HepG2 (cell line): ENCODE results near the gene PLEKHB1. TPM values are rescaled to one million over a fixed set of nuclear protein-coding genes. Genes with fewer than 3 reads are reported as not detected.

Experiments
- ARHGAP35 ChIP-seq: sonication (generic); formaldehyde crosslinking; IDR thresholded peaks from 2 replicates; pipeline ENCODE4 v1.9.0; 2022; ENCODE audit warnings: mild to moderate bottlenecking, inconsistent platforms, moderate library complexity, missing genetic modification reagents, borderline replicate concordance
- ARNT ChIP-seq: fragments of 450-650 bp; IDR thresholded peaks from 2 replicates; pipeline ENCODE4 v1.6.1; 2017
- DDIT3 ChIP-seq: sonication (generic); formaldehyde crosslinking; IDR thresholded peaks from 2 replicates; pipeline ENCODE4 v1.4.0; 2020; ENCODE audit warnings: mild to moderate bottlenecking, missing genetic modification reagents
- JUNB ChIP-seq: sonication (generic); formaldehyde crosslinking; IDR thresholded peaks from 2 replicates; pipeline ENCODE4 v1.8.0; 2022; ENCODE audit warnings: missing genetic modification reagents, mild to moderate bottlenecking, borderline replicate concordance
- KAT8 ChIP-seq: IDR thresholded peaks from 2 replicates; pipeline ENCODE4 v1.6.1; 2016; ENCODE audit warnings: missing genetic modification reagents, missing compliant biosample characterization
- MAFK ChIP-seq, 2 experiments: IDR thresholded peaks in 1 of 2; conservative IDR thresholded peaks in 1 of 2; 2 replicates each; pipeline ENCODE4 v1.6.1; 2011; ENCODE audit warnings: improper control_type of control experiment in 2 of 2, low read length in 2 of 2
- NAIF1 ChIP-seq: sonication (generic); formaldehyde crosslinking; IDR thresholded peaks from 2 replicates; pipeline ENCODE4 v1.5.0; 2020; ENCODE audit warnings: mild to moderate bottlenecking, missing genetic modification reagents, borderline replicate concordance
- REXO4 ChIP-seq: sonication (generic); formaldehyde crosslinking; IDR thresholded peaks from 2 replicates; pipeline ENCODE4 v1.8.0; 2022; ENCODE audit warnings: missing genetic modification reagents, mild to moderate bottlenecking, borderline replicate concordance
- RNF2 ChIP-seq: fragments of 450-650 bp; conservative IDR thresholded peaks from 2 replicates; pipeline ENCODE4 v1.6.1; 2016; ENCODE audit warnings: low read depth
- SALL2 ChIP-seq: sonication (generic); formaldehyde crosslinking; IDR thresholded peaks from 2 replicates; pipeline ENCODE4 v1.8.1; 2023; ENCODE audit warnings: mild to moderate bottlenecking, missing genetic modification reagents, inconsistent platforms
- SMAD3 ChIP-seq: sonication (generic); formaldehyde crosslinking; IDR thresholded peaks from 2 replicates; pipeline ENCODE4 v1.4.0; 2020; ENCODE audit warnings: missing genetic modification reagents
- SMAD9 ChIP-seq: sonication (generic); formaldehyde crosslinking; IDR thresholded peaks from 2 replicates; pipeline ENCODE4 v1.5.1; 2020; ENCODE audit warnings: mild to moderate bottlenecking, missing genetic modification reagents
- SOX6 ChIP-seq, 2 experiments: fragments of 450-650 bp in 1 of 2; sonication (generic) in 1 of 2; formaldehyde crosslinking in 1 of 2; IDR thresholded peaks; 2 replicates each; pipeline versions ENCODE4 v1.4.0 to v1.6.1; 2017 to 2020; ENCODE audit warnings: antibody characterized with exemption in 1 of 2, mild to moderate bottlenecking in 1 of 2, missing genetic modification reagents in 1 of 2
- TARDBP ChIP-seq: sonication (generic); formaldehyde crosslinking; IDR thresholded peaks from 2 replicates; pipeline ENCODE4 v1.8.0; 2022; ENCODE audit warnings: mild to moderate bottlenecking, missing genetic modification reagents
- TCF7 ChIP-seq: sonication (generic); IDR thresholded peaks from 2 replicates; pipeline ENCODE4 v1.6.1; 2016; ENCODE audit warnings: antibody characterized with exemption, low read depth
- TGIF2 ChIP-seq: IDR thresholded peaks from 2 replicates; pipeline ENCODE4 v1.6.1; 2016; ENCODE audit warnings: control low read depth, missing compliant biosample characterization
- YEATS2 ChIP-seq: sonication (generic); formaldehyde crosslinking; IDR thresholded peaks from 2 replicates; pipeline ENCODE4 v1.4.0; 2020; ENCODE audit warnings: missing genetic modification reagents, borderline replicate concordance
- ZMAT3 ChIP-seq: sonication (generic); formaldehyde crosslinking; conservative IDR thresholded peaks from 2 replicates; pipeline ENCODE4 v1.7.0; 2021; ENCODE audit warnings: missing genetic modification reagents
- ZNF101 ChIP-seq: sonication (generic); formaldehyde crosslinking; IDR thresholded peaks from 2 replicates; pipeline ENCODE4 v1.4.0; 2020; ENCODE audit warnings: mild to moderate bottlenecking, low read depth, missing genetic modification reagents, borderline replicate concordance
- ZNF329 ChIP-seq: sonication (generic); formaldehyde crosslinking; IDR thresholded peaks from 2 replicates; pipeline ENCODE4 v1.9.0; 2021; ENCODE audit warnings: low read depth, mild to moderate bottlenecking, missing genetic modification reagents
- ZNF547 ChIP-seq: sonication (generic); formaldehyde crosslinking; IDR thresholded peaks from 2 replicates; pipeline ENCODE4 v1.5.1; 2020; ENCODE audit warnings: mild to moderate bottlenecking, missing genetic modification reagents
- ZNF562 ChIP-seq: sonication (generic); formaldehyde crosslinking; IDR thresholded peaks from 2 replicates; pipeline ENCODE4 v1.8.0; 2022; ENCODE audit warnings: missing genetic modification reagents, borderline replicate concordance
- ZNF687 ChIP-seq: sonication (generic); formaldehyde crosslinking; IDR thresholded peaks from 2 replicates; pipeline ENCODE4 v1.5.1; 2020; ENCODE audit warnings: mild to moderate bottlenecking, missing genetic modification reagents, moderate library complexity
- ZNF749 ChIP-seq: sonication (generic); formaldehyde crosslinking; IDR thresholded peaks from 2 replicates; pipeline ENCODE4 v1.8.0; 2022; ENCODE audit warnings: mild to moderate bottlenecking, missing genetic modification reagents, moderate library complexity, borderline replicate concordance
- polyA plus RNA-seq, 8 experiments: library from polyadenylated mRNA; depleted of rRNA in 3 of 8; stranded (reverse) in 7 of 8; unstranded in 1 of 8; fragments of >200 nt; fragmentation: Illumina TruSeq in 4 of 8; extraction: Trizol in 4 of 8; gene quantifications; 2 replicates each; pipeline versions ENCODE4 v1.2.1 to v1.2.3, GENCODE V29; 2011 to 2016; ENCODE audit warnings: low read depth in 4 of 8, missing spikeins in 1 of 8, mixed read lengths in 1 of 8; ENCODE audit not compliant: insufficient read depth in 1 of 8
- total RNA-seq, 5 experiments: library from RNA; depleted of rRNA; stranded (reverse); fragments of >200 nt; fragmentation: Illumina TruSeq; extraction: Trizol; gene quantifications; 2 replicates each; pipeline ENCODE4 v1.2.3, GENCODE V29; 2016; ENCODE audit warnings: low read depth in 1 of 5
- TF ChIP-seq, protein P1 (sequence below): sonication (generic); formaldehyde crosslinking; IDR thresholded peaks from 2 replicates; pipeline ENCODE4 v1.5.0; 2020; ENCODE audit warnings: mild to moderate bottlenecking, missing genetic modification reagents

Gene PLEKHB1
- total and polyA plus RNA-seq, 2 of the 13 experiments (the other 11 are each of a cell fraction or from before 2014, with no cell fraction given): 68.0 to 99.3 TPM

GRCh38 chr11:73647459-73648100 lies 1.2 kb downstream of the PLEKHB1 start (continued):
- TF ChIP-seq MAFK (conservative IDR thresholded peaks at IDR 0.05 in 1 of 2, IDR thresholded peaks at IDR 0.05 in 1 of 2; ENCODE audit: low read length in 2 of 2) (no peak), SOX6 (IDR thresholded peaks at IDR 0.05) (no peak), SOX6 (CRISPR knock-in tag; IDR thresholded peaks at IDR 0.05) (peak; percentile 19), NAIF1 (no peak), SMAD3 (CRISPR knock-in tag) (no peak), ZNF329 (CRISPR knock-in tag) (no peak), DDIT3 (no peak), ZMAT3 (CRISPR knock-in tag) (0 out of 2 replicates have a peak, but pooled peaks have one; percentile 36), SALL2 (CRISPR knock-in tag) (no peak), ZNF101 (CRISPR knock-in tag) (no peak), ZNF687 (CRISPR knock-in tag) (peak; percentile 85), ARNT (no peak), YEATS2 (CRISPR knock-in tag) (no peak), TARDBP (CRISPR knock-in tag) (no peak), KAT8 (no peak), TCF7 (no peak), ZNF562 (CRISPR knock-in tag) (no peak), JUNB (CRISPR knock-in tag) (no peak), ZNF547 (CRISPR knock-in tag) (no peak), TGIF2 (CRISPR knock-in tag) (0 out of 2 replicates have a peak, but pooled peaks have one; percentile 13), RNF2 (no peak), SMAD9 (CRISPR knock-in tag) (peak; percentile 29; the same call in 1 of the 2 replicates), ZNF749 (CRISPR knock-in tag) (no peak), ARHGAP35 (CRISPR knock-in tag) (no peak), REXO4 (CRISPR knock-in tag) (no peak)
- TF ChIP-seq, protein P1, sequence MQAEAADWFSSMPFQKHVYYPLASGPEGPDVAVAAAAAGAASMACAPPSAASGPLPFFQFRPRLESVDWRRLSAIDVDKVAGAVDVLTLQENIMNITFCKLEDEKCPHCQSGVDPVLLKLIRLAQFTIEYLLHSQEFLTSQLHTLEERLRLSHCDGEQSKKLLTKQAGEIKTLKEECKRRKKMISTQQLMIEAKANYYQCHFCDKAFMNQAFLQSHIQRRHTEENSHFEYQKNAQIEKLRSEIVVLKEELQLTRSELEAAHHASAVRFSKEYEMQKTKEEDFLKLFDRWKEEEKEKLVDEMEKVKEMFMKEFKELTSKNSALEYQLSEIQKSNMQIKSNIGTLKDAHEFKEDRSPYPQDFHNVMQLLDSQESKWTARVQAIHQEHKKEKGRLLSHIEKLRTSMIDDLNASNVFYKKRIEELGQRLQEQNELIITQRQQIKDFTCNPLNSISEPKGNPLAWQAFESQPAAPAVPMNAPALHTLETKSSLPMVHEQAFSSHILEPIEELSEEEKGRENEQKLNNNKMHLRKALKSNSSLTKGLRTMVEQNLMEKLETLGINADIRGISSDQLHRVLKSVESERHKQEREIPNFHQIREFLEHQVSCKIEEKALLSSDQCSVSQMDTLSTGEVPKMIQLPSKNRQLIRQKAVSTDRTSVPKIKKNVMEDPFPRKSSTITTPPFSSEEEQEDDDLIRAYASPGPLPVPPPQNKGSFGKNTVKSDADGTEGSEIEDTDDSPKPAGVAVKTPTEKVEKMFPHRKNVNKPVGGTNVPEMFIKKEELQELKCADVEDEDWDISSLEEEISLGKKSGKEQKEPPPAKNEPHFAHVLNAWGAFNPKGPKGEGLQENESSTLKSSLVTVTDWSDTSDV (CRISPR knock-in tag): no peak
